Stimulated activated CD4-positive, alpha-beta T cell treated with anti-CD3 and anti-CD28 coated beads, Interleukin-1b, Interleukin-23, amount 100 ng/mL, for 24 hours (primary cell): Measurements from ENCODE around the gene ANKRD39.

Experiments used
- DNase-seq, 4 experiments: peaks; one replicate each; pipeline ENCODE4 v3.0.0-alpha.2; 2020; ENCODE audit warnings: low read depth in 4 of 4, low spot score in 1 of 4

ANKRD39 gene

GRCh38 chr2:96859099-96859649 is 1.4 kb upstream of the ANKRD39 start:
- DNase-seq: no peak

GRCh38 chr2:96856776-96857666 is 795 bp downstream of the ANKRD39 start:
- no peak for DNase-seq

- DNase-seq: no peak
Measured at GRCh38 chr2:96853321-96853720, 4.5 kb downstream of the ANKRD39 start.

- DNase-seq: no peak
Measured at GRCh38 chr2:96852667-96853066, 5.1 kb downstream of the ANKRD39 start.

- DNase-seq: no peak
Measured at GRCh38 chr2:96848264-96848663, 9.6 kb downstream of the ANKRD39 start.

GRCh38 chr2:96847586-96847985 is 10.2 kb downstream of the ANKRD39 start:
- DNase-seq: no peak

- DNase-seq: no peak
Measured at GRCh38 chr2:96846825-96847224, 11.0 kb downstream of the ANKRD39 start.

- no peak for DNase-seq
Measured at GRCh38 chr2:96844405-96844808, 13.4 kb downstream of the ANKRD39 start.

- no peak for DNase-seq
Measured at GRCh38 chr2:96843538-96844268, 14.1 kb downstream of the ANKRD39 start, which contains the start of gene ANKRD23. TSS of gene ANKRD23 (minus strand) at chr2:96844021. CDS start at chr2:96843992, 29 bp downstream.

- DNase-seq: no peak
Measured at GRCh38 chr2:96842600-96842999, 15.2 kb downstream of the ANKRD39 start.

- no peak for DNase-seq
Measured at GRCh38 chr2:96841701-96842495, 15.9 kb downstream of the ANKRD39 start.

GRCh38 chr2:96839875-96840850 is 17.7 kb downstream of the ANKRD39 start:
- DNase-seq: no peak

GRCh38 chr2:96839293-96839874 is 18.4 kb downstream of the ANKRD39 start:
- peak in 3 of 4 experiments; percentile 47 to 80 (median 65) for DNase-seq

GRCh38 chr2:96838345-96839292 is 19.2 kb downstream of the ANKRD39 start:
- no peak for DNase-seq

- no peak for DNase-seq
Measured at GRCh38 chr2:96837575-96837974, 20.2 kb downstream of the ANKRD39 start.

- no peak for DNase-seq
Measured at GRCh38 chr2:96835830-96836229, 22.0 kb downstream of the ANKRD39 start.

- DNase-seq: no peak
Measured at GRCh38 chr2:96832754-96833507, 24.9 kb downstream of the ANKRD39 start.

- DNase-seq: no peak
Measured at GRCh38 chr2:96832408-96832753, 25.4 kb downstream of the ANKRD39 start.
